HepG2 (cell line): ENCODE data around the gene DUSP5. TPM values are rescaled to one million over a fixed set of nuclear protein-coding genes. Genes with fewer than 3 reads are reported as not detected.
A peak's percentile ranks its signal among the peaks of the same experiment; 100 is the strongest.

Experiments used
- ATAC-seq: fragments of 200-7000 bp; cut with Tn5 transposase; 3 replicates; pipeline ENCODE4 v1.9.1; 2020; ENCODE audit warnings: mild to moderate bottlenecking, moderate library complexity
- BruUV-seq: library from RNA; stranded (reverse); fragments of 400-500 nt; replicated peaks from 2 replicates; lab custom pipeline; 2021; lab: Mats Ljungman, UMichigan
- CTCF ChIA-PET: fragments of 300-600 bp; formaldehyde crosslinking; extraction: SDS; loops from one replicate; lab custom pipeline; 2021; ENCODE audit warnings: low total read pairs, inconsistent platforms, low intra/inter-chr PET ratio; lab: Yijun Ruan, JAX
- POLR2A ChIA-PET: fragments of 350-600 bp; sonication (Branson Sonifier 250); formaldehyde crosslinking; loops from one replicate; lab custom pipeline; 2020; ENCODE audit warnings: antibody characterized with exemption, inconsistent platforms; lab: Yijun Ruan, JAX
- DNase-seq: peaks from one replicate; pipeline ENCODE4 v3.0.0-alpha.2; 2015; ENCODE audit warnings: low spot score
- FAIRE-seq: peaks from 3 replicates; lab custom pipeline; 2011; peaks lifted over from hg19 to GRCh38; lab: Jason Lieb, UNC
- H2AFZ ChIP-seq: one replicate; pipeline ENCODE4 v1.6.1; 2011; ENCODE audit warnings: low read length, inconsistent platforms
- H3K27ac ChIP-seq: fragments of 300-600 bp; 3 replicates; pipeline ENCODE4 v1.8.0; 2011; ENCODE audit warnings: mixed run types, mild to moderate bottlenecking, mixed read lengths, low read length, inconsistent platforms; ENCODE audit not compliant: insufficient read depth; ENCODE audit errors: extremely low read length
- H3K27me3 ChIP-seq, 2 experiments: fragments of 200-600 bp in 1 of 2; 2 replicates in 1 of 2; 3 replicates in 1 of 2; pipeline versions ENCODE4 v1.6.0 to v1.8.0; 2011; ENCODE audit warnings: low read length in 2 of 2, mild to moderate bottlenecking in 2 of 2, moderate library complexity in 2 of 2, inconsistent platforms in 1 of 2; ENCODE audit not compliant: insufficient read depth in 2 of 2, control insufficient read depth in 1 of 2
- H3K36me3 ChIP-seq, 2 experiments: fragments of 200-600 bp in 1 of 2; replicated peaks in 1 of 2; 2 replicates in 1 of 2; 3 replicates in 1 of 2; pipeline versions ENCODE4 v1.5.1 to v1.8.0; 2011; ENCODE audit warnings: low read length in 2 of 2, inconsistent platforms in 1 of 2; ENCODE audit not compliant: insufficient read depth in 2 of 2, control insufficient read depth in 1 of 2
- H3K4me1 ChIP-seq: 2 replicates; pipeline ENCODE4 v1.5.1; 2012; ENCODE audit warnings: low read length, inconsistent platforms; ENCODE audit not compliant: insufficient read depth
- H3K4me2 ChIP-seq: 2 replicates; pipeline ENCODE4 v1.6.0; 2011; ENCODE audit warnings: low read depth, low read length, inconsistent platforms
- H3K4me3 ChIP-seq, 3 experiments: fragments of 200-600 bp in 1 of 3; sonication (generic), shearing (Covaris generic) in 1 of 3; replicated peaks in 1 of 3; 2 replicates each; pipeline ENCODE4 v1.5.1; 2011 to 2016; ENCODE audit warnings: low read length in 3 of 3, inconsistent platforms in 2 of 3, low read depth in 2 of 3, mild to moderate bottlenecking in 2 of 3, control low read depth in 1 of 3, mixed read lengths in 1 of 3; ENCODE audit not compliant: insufficient read depth in 1 of 3
- H3K79me2 ChIP-seq: one replicate; pipeline ENCODE4 v1.6.1; 2011; ENCODE audit warnings: low read length, inconsistent platforms; ENCODE audit not compliant: insufficient read depth
- H3K9ac ChIP-seq: 2 replicates; pipeline ENCODE4 v1.6.0; 2011; ENCODE audit warnings: mild to moderate bottlenecking, low read depth, low read length, inconsistent platforms; ENCODE audit not compliant: insufficient read depth
- H3K9me3 ChIP-seq: 2 replicates; pipeline ENCODE4 v1.5.1; 2012; ENCODE audit warnings: mild to moderate bottlenecking, low read length
- H4K20me1 ChIP-seq: 2 replicates; pipeline ENCODE4 v1.6.0; 2011; ENCODE audit warnings: inconsistent platforms, mild to moderate bottlenecking, low read length, moderate library complexity; ENCODE audit not compliant: insufficient read depth
- HNF4G ChIP-seq, 2 experiments: sonication (generic) in 1 of 2; formaldehyde crosslinking in 1 of 2; IDR thresholded peaks; 2 replicates each; pipeline versions ENCODE4 v1.4.0 to v1.6.1; 2011 to 2020; ENCODE audit warnings: borderline replicate concordance in 2 of 2, low read depth in 2 of 2, mild to moderate bottlenecking in 2 of 2, low read length in 1 of 2, missing genetic modification reagents in 1 of 2, moderate library complexity in 1 of 2
- HOXA7 ChIP-seq: sonication (generic); formaldehyde crosslinking; IDR thresholded peaks from 2 replicates; pipeline ENCODE4 v1.8.1; 2022; ENCODE audit warnings: mild to moderate bottlenecking, missing genetic modification reagents, moderate library complexity
- MIXL1 ChIP-seq: IDR thresholded peaks from 2 replicates; pipeline ENCODE4 v1.6.1; 2016
- NFE2L1 ChIP-seq: sonication (generic); formaldehyde crosslinking; IDR thresholded peaks from 2 replicates; pipeline ENCODE4 v1.4.0; 2020; ENCODE audit warnings: missing genetic modification reagents, mild to moderate bottlenecking, borderline replicate concordance
- NR1H2 ChIP-seq: sonication (generic); formaldehyde crosslinking; IDR thresholded peaks from 2 replicates; pipeline ENCODE4 v1.8.1; 2022; ENCODE audit warnings: low read depth, missing genetic modification reagents, borderline replicate concordance
- THAP9 ChIP-seq: sonication (generic); formaldehyde crosslinking; IDR thresholded peaks from 2 replicates; pipeline ENCODE4; 2020; ENCODE audit warnings: missing genetic modification reagents, mild to moderate bottlenecking, borderline replicate concordance
- ZKSCAN5 ChIP-seq: sonication (generic); formaldehyde crosslinking; IDR thresholded peaks from 2 replicates; pipeline ENCODE4 v1.5.1; 2020; ENCODE audit warnings: mild to moderate bottlenecking, missing genetic modification reagents
- ZNF136 ChIP-seq: sonication (generic); formaldehyde crosslinking; IDR thresholded peaks from 2 replicates; pipeline ENCODE4 v1.8.1; 2022; ENCODE audit warnings: low read depth, mild to moderate bottlenecking, moderate library complexity, missing genetic modification reagents
- ZNF142 ChIP-seq: sonication (generic); formaldehyde crosslinking; IDR thresholded peaks from 2 replicates; pipeline ENCODE4 v1.4.0; 2020; ENCODE audit warnings: missing genetic modification reagents
- ZNF317 ChIP-seq: sonication (generic); formaldehyde crosslinking; IDR thresholded peaks from 2 replicates; pipeline ENCODE4 v1.5.0; 2020; ENCODE audit warnings: mild to moderate bottlenecking, missing genetic modification reagents
- ZNF674 ChIP-seq: sonication (generic); formaldehyde crosslinking; IDR thresholded peaks from 2 replicates; pipeline ENCODE4 v1.5.0; 2020; ENCODE audit warnings: low read depth, mild to moderate bottlenecking, missing genetic modification reagents
- ZNF678 ChIP-seq: sonication (generic); formaldehyde crosslinking; IDR thresholded peaks from 2 replicates; pipeline ENCODE4 v1.4.0; 2020; ENCODE audit warnings: mild to moderate bottlenecking, missing genetic modification reagents
- ZNF746 ChIP-seq: sonication (generic); formaldehyde crosslinking; IDR thresholded peaks from 2 replicates; pipeline ENCODE4 v1.8.0; 2022; ENCODE audit warnings: mild to moderate bottlenecking, missing genetic modification reagents
- WGBS: methylation state at CpG from one replicate; pipeline ENCODE4 v1.1.6; 2017; ENCODE audit warnings: low lambda C conversion rate; 5-methylcytosine and 5-hydroxymethylcytosine counted together
- in situ Hi-C: cut with HindIII; loops from 2 replicates; pipeline ENCODE4 v1.10.0; 2017; ENCODE audit warnings: low pct_unique_long_range_greater_than_20kb; ENCODE audit not compliant: extremely low pct_ligation_motif_present
- intact Hi-C: fragments of 100-400 bp; cut with micrococcal nuclease; formaldehyde crosslinking; loops from one replicate; pipeline ENCODE4 v1.10.0; 2022; ENCODE audit not compliant: unreplicated experiment
- polyA plus RNA-seq, 8 experiments: library from polyadenylated mRNA; depleted of rRNA in 3 of 8; stranded (reverse) in 7 of 8; unstranded in 1 of 8; fragments of >200 nt; fragmentation: Illumina TruSeq in 4 of 8; extraction: Trizol in 4 of 8; gene quantifications; 2 replicates each; pipeline versions ENCODE4 v1.2.1 to v1.2.3, GENCODE V29; 2011 to 2016; ENCODE audit warnings: low read depth in 4 of 8, missing spikeins in 1 of 8, mixed read lengths in 1 of 8; ENCODE audit not compliant: insufficient read depth in 1 of 8
- total RNA-seq, 5 experiments: library from RNA; depleted of rRNA; stranded (reverse); fragments of >200 nt; fragmentation: Illumina TruSeq; extraction: Trizol; gene quantifications; 2 replicates each; pipeline ENCODE4 v1.2.3, GENCODE V29; 2016; ENCODE audit warnings: low read depth in 1 of 5
- TF ChIP-seq, protein P1 (sequence below): sonication (generic); formaldehyde crosslinking; IDR thresholded peaks from 2 replicates; pipeline ENCODE4 v1.9.0; 2021; ENCODE audit warnings: missing genetic modification reagents, mild to moderate bottlenecking, borderline replicate concordance

DUSP5 gene
- total and polyA plus RNA-seq, 2 of the 13 experiments (the other 11 are each of a cell fraction or from before 2014, with no cell fraction given): 1.4 to 3.7 TPM

DNA sequence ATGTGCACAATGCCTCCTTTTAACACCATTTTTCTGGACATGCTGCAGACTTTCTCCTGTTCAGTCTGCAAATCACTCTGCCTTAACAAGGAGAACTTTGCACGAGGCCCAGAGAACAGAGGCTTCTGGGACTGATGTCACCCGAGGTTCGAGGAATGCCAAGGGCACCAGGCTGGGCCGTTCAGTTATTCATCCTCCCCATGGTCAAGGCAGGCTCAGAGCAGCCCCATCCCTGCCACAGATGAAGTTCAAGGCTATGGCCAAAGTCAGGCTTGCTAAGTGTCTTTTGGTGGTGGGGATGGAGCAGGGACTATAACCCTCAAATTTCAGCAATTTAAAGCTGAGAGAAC lies 9.4 kb upstream of the DUSP5 start:
- no peak overlapping the region for H2AFZ ChIP-seq
- H3K9me3 ChIP-seq: no peaks in the 10 kb centered on the region
- H3K36me3 ChIP-seq: no peaks in the 10 kb centered on the region
- H3K27me3 ChIP-seq: peaks cover 0 to 4% of the 10 kb centered on the region in 2 experiments; a peak in 1 of 5 replicates
- no peak overlapping the region for H3K9ac ChIP-seq
- ATAC-seq (peak; percentile 51), DNase-seq (no peak), FAIRE-seq (no peak)
- no peak overlapping the region for H3K4me3 ChIP-seq
- H3K4me2 ChIP-seq: no peak overlapping the region
- CTCF ChIA-PET: no interaction called here
- no peak overlapping the region for H3K27ac ChIP-seq
- H4K20me1 ChIP-seq: no peaks in the 10 kb centered on the region
- in situ Hi-C loops (no loop called here), intact Hi-C loops (no loop called here)
- POLR2A ChIA-PET: interaction anchor here (0.5 to 0.7 kb wide), 2 partner anchors 38 to 183 kb away, joined by 3 to 4 read pairs; no protein-coding TSS in a partner anchor
- peaks cover 16% of the 10 kb centered on the region for H3K4me1 ChIP-seq
- no TSS peak for BruUV-seq
- no peaks in the 10 kb centered on the region for H3K79me2 ChIP-seq
- WGBS: 2% methylated on average over 4 of the region's 4 CpGs
- no peak for TF ChIP-seq HOXA7 (CRISPR knock-in tag)
- TF ChIP-seq MIXL1: no peak
- TF ChIP-seq ZNF136 (CRISPR knock-in tag): no peak
- TF ChIP-seq, protein P1, sequence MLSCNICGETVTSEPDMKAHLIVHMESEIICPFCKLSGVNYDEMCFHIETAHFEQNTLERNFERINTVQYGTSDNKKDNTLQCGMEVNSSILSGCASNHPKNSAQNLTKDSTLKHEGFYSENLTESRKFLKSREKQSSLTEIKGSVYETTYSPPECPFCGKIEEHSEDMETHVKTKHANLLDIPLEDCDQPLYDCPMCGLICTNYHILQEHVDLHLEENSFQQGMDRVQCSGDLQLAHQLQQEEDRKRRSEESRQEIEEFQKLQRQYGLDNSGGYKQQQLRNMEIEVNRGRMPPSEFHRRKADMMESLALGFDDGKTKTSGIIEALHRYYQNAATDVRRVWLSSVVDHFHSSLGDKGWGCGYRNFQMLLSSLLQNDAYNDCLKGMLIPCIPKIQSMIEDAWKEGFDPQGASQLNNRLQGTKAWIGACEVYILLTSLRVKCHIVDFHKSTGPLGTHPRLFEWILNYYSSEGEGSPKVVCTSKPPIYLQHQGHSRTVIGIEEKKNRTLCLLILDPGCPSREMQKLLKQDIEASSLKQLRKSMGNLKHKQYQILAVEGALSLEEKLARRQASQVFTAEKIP (CRISPR knock-in tag): no peak
- TF ChIP-seq ZNF142 (CRISPR knock-in tag): no peak
- TF ChIP-seq ZKSCAN5 (CRISPR knock-in tag): no peak
- TF ChIP-seq NR1H2 (CRISPR knock-in tag): no peak
- no peak for TF ChIP-seq HNF4G (IDR thresholded peaks at IDR 0.05; ENCODE audit: borderline replicate concordance, low read depth, low read length)
- TF ChIP-seq HNF4G (CRISPR knock-in tag; IDR thresholded peaks at IDR 0.05; ENCODE audit: borderline replicate concordance, low read depth): no peak
- TF ChIP-seq ZNF674 (CRISPR knock-in tag): no peak
- TF ChIP-seq NFE2L1 (CRISPR knock-in tag): no peak
- TF ChIP-seq THAP9 (CRISPR knock-in tag): no peak
- no peak for TF ChIP-seq ZNF746
- no peak for TF ChIP-seq ZNF678 (CRISPR knock-in tag)
- TF ChIP-seq ZNF317: no peak
